HepG2 (cell line): ENCODE results near the gene NCOA1.

Experiments
- JUN ChIP-seq: sonication (generic); formaldehyde crosslinking; IDR thresholded peaks from 2 replicates; pipeline ENCODE4 v1.4.0; 2020; ENCODE audit warnings: mild to moderate bottlenecking, missing genetic modification reagents
- JUNB ChIP-seq: sonication (generic); formaldehyde crosslinking; IDR thresholded peaks from 2 replicates; pipeline ENCODE4 v1.8.0; 2022; ENCODE audit warnings: missing genetic modification reagents, mild to moderate bottlenecking, borderline replicate concordance
- MAFG ChIP-seq: sonication (generic); formaldehyde crosslinking; IDR thresholded peaks from 2 replicates; pipeline ENCODE4 v1.5.1; 2020; ENCODE audit warnings: mild to moderate bottlenecking, missing genetic modification reagents
- MXD4 ChIP-seq: IDR thresholded peaks from 2 replicates; pipeline ENCODE4 v1.6.1; 2016; ENCODE audit warnings: mild to moderate bottlenecking, missing biosample characterization, missing genetic modification reagents
- ZNF841 ChIP-seq: sonication (generic); formaldehyde crosslinking; IDR thresholded peaks from 2 replicates; pipeline ENCODE4 v1.8.1; 2023; ENCODE audit warnings: missing genetic modification reagents, borderline replicate concordance

DNA sequence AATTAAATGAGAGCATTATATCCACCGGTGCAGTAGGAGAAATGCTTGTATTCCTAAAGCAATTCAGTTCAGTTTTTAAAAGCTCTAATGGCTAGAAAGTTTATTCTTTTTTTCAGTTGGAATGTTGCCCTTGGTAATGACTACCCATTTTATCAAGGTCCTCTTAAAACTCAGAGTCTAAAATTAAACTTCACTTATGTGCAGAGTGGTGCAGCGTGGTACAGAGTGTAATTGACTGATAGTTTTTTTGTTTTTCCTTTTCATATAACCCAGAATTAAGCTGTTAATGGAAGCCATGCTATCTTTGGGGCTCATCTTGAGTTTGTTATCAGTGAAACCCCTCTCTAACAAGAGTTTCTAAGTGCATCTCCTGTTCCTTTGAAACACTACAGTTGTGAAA, 21.4 kb downstream of the NCOA1 start:
- TF ChIP-seq MAFG (CRISPR knock-in tag) (no peak), MXD4 (no peak), JUN (CRISPR knock-in tag) (no peak), JUNB (no peak), ZNF841 (CRISPR knock-in tag) (no peak)
